Measurements from ENCODE around the gene NAA40. TPM values are rescaled to one million over a fixed set of nuclear protein-coding genes. Genes with fewer than 3 reads are reported as not detected.

Gene NAA40
- 10 to 100 TPM in 2 of 3 donors, 1 to 10 TPM in 1; 5.9 to 27.4 (median 19.7) TPM for total RNA-seq

- H3K4me3 ChIP-seq = peak within 1 kb of the TSS; percentile 68 to 76 (median 74)
- no peaks in the 10 kb centered on the region for H3K36me3 ChIP-seq
- intact Hi-C loops (cut with DNase I; ENCODE audit: low total_unique reads) = loop anchor here (2.0 kb wide), 1 partner anchor 170 kb away; the partner anchor contains the start of gene ZFTA
- peak; percentile 85 for DNase-seq (ENCODE audit: low spot score in 2 of 2)
- TF ChIP-seq CTCF (IDR thresholded peaks at IDR 0.05) (peak in 1 of 3 donors; percentile 10), POLR2A (IDR thresholded peaks at IDR 0.05) (no peak), POLR2AphosphoS5 (IDR thresholded peaks at IDR 0.05) (peak in 2 of 3 donors; percentile 12 to 56)
- no peaks in the 10 kb centered on the region for H3K9me3 ChIP-seq
- H3K4me1 ChIP-seq = peaks cover 0 to 4% of the 10 kb centered on the region in 2 donors
- no peaks in the 10 kb centered on the region for H3K27me3 ChIP-seq
- H3K27ac ChIP-seq = peak within 1 kb of the TSS; percentile 76 to 88
These were observed at the start of gene NAA40 for GRCh38 chr11:63938479-63939396. Gene NAA40, plus strand, starts transcription at chr11:63939002. Its CDS starts 95 bp downstream, at chr11:63939097.

DNA sequence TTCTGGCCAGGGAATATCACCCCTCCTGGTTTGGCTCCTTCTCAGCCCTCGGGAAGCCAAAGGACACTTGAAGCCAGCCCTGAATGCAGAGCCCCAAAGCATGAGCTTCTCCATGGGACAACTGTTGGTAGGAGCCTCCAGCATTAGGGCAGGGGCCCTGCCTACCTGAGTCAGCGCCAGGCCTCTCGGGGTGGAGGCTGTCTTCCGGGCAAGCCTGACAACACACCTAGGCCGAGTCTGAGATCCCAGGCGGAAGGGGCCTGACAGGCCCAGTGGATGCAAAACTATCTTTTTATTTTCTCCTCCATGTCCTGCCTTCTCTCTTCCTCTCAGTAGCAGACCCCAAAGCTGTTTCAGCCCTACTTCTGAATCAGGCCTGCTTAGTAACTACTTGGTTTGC is 49.5 kb upstream of the NAA40 start:
- DNase-seq (ENCODE audit: low spot score in 2 of 2) = no peak
- peaks cover 15 to 34% of the 10 kb centered on the region in 2 donors for H3K4me1 ChIP-seq
- peak overlapping the region; percentile 89 to 95 for H3K27ac ChIP-seq
- intact Hi-C loops (cut with DNase I; ENCODE audit: low total_unique reads) = no loop called here
- peak overlapping the region in 2 of 3 donors; percentile 48 to 64 for H3K4me3 ChIP-seq
- no peak for TF ChIP-seq POLR2A (IDR thresholded peaks at IDR 0.05)
- H3K27me3 ChIP-seq = no peaks in the 10 kb centered on the region
- no peaks in the 10 kb centered on the region for H3K36me3 ChIP-seq
- no peaks in the 10 kb centered on the region for H3K9me3 ChIP-seq

DNA sequence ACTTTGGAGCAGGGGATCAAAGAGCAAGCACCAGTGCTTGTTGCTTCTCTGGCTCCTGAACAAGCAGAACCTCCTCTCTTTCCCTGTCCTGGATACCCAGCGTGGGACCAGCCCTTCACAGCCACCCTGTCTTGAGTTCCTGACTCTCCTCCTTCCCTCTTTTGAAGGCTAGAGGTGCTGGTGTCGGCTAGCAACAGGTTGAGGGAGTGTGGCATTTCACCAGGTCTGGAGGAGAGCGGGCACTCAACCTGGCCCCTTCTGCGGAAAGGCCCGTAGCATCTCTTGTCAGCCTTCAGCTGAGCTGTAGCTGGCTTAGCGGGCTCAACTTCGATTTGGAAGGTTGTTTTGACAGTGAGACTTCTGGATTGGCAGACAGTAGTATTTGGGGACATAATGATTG is 48.4 kb upstream of the NAA40 start:
- Histone ChIP-seq H3K27ac (peak overlapping the region; percentile 89 to 95), H3K9me3 (no peaks in the 10 kb centered on the region), H3K36me3 (no peaks in the 10 kb centered on the region), H3K4me3 (no peak overlapping the region), H3K4me1 (peaks cover 15 to 34% of the 10 kb centered on the region in 2 donors), H3K27me3 (no peaks in the 10 kb centered on the region)
- no peak for TF ChIP-seq CTCF (IDR thresholded peaks at IDR 0.05)
- no peak for TF ChIP-seq POLR2AphosphoS5 (IDR thresholded peaks at IDR 0.05)
- no peak for TF ChIP-seq POLR2A (IDR thresholded peaks at IDR 0.05)
- intact Hi-C loops (cut with DNase I; ENCODE audit: low total_unique reads) = no loop called here
- no peak for DNase-seq (ENCODE audit: low spot score in 2 of 2)

- Histone ChIP-seq H3K36me3 (no peaks in the 10 kb centered on the region), H3K27me3 (no peaks in the 10 kb centered on the region), H3K27ac (peak overlapping the region in 1 of 2 donors; percentile 23), H3K4me1 (peaks cover 14 to 34% of the 10 kb centered on the region in 2 donors), H3K4me3 (no peak overlapping the region), H3K9me3 (no peaks in the 10 kb centered on the region)
- no peak for DNase-seq (ENCODE audit: low spot score in 2 of 2)
- TF ChIP-seq CTCF (IDR thresholded peaks at IDR 0.05) = no peak
- TF ChIP-seq POLR2A (IDR thresholded peaks at IDR 0.05) = no peak
- TF ChIP-seq POLR2AphosphoS5 (IDR thresholded peaks at IDR 0.05) = no peak
- intact Hi-C loops (cut with DNase I; ENCODE audit: low total_unique reads) = loop anchor here (2.0 kb wide), 1 partner anchor 59 kb away; no protein-coding TSS in a partner anchor
These were observed 46.6 kb upstream of the NAA40 start for GRCh38 chr11:63892228-63892627.

GRCh38 chr11:63893355-63893754 is 45.4 kb upstream of the NAA40 start:
- H3K9me3 ChIP-seq = no peaks in the 10 kb centered on the region
- intact Hi-C loops (cut with DNase I; ENCODE audit: low total_unique reads) = loop anchor here (2.0 kb wide), 1 partner anchor 57 kb away; no protein-coding TSS in a partner anchor
- TF ChIP-seq POLR2AphosphoS5 (IDR thresholded peaks at IDR 0.05) (no peak), CTCF (IDR thresholded peaks at IDR 0.05) (no peak), POLR2A (IDR thresholded peaks at IDR 0.05) (no peak)
- no peak overlapping the region for H3K27ac ChIP-seq
- DNase-seq (ENCODE audit: low spot score in 2 of 2) = no peak
- H3K4me3 ChIP-seq = no peak overlapping the region
- H3K36me3 ChIP-seq = peaks cover 5% of the 10 kb centered on the region
- H3K4me1 ChIP-seq = peaks cover 11 to 28% of the 10 kb centered on the region in 2 donors
- no peaks in the 10 kb centered on the region for H3K27me3 ChIP-seq
